ENCODE results near the gene DGUOK.

DNA sequence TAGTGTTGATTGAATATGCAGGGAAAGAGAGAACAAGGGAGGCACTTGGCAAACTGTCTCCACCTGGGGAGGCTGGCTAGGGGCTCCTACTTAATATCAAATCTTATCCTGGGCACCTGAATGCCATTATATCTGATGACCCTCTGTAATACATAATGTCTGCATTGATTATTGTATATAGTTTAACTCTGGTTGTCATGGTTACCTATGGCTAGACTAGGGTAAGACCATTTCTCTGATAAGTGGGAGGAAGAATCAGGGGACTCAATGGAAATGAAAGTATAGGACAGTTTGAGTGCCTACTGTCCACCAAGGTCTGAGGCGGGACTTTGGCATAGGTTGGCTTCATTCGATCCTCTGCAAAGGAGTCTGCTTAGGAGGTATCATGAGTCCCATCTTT, 50.8 kb downstream of the DGUOK start:
- TF ChIP-seq, protein P1, sequence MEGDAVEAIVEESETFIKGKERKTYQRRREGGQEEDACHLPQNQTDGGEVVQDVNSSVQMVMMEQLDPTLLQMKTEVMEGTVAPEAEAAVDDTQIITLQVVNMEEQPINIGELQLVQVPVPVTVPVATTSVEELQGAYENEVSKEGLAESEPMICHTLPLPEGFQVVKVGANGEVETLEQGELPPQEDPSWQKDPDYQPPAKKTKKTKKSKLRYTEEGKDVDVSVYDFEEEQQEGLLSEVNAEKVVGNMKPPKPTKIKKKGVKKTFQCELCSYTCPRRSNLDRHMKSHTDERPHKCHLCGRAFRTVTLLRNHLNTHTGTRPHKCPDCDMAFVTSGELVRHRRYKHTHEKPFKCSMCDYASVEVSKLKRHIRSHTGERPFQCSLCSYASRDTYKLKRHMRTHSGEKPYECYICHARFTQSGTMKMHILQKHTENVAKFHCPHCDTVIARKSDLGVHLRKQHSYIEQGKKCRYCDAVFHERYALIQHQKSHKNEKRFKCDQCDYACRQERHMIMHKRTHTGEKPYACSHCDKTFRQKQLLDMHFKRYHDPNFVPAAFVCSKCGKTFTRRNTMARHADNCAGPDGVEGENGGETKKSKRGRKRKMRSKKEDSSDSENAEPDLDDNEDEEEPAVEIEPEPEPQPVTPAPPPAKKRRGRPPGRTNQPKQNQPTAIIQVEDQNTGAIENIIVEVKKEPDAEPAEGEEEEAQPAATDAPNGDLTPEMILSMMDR (conservative IDR thresholded peaks at IDR 0.05): no peak
- TF ChIP-seq EZH2 (IDR thresholded peaks at IDR 0.05; ENCODE audit: low read depth): no peak

Data from PC-9 (cell line).